ENCODE measurements around the gene SPECC1L.
"Not testable (repeated sequence)": the region's sequence is repeated elsewhere in the genome, so short reads cannot be mapped to it uniquely, and the experiment has no call there.

DNA sequence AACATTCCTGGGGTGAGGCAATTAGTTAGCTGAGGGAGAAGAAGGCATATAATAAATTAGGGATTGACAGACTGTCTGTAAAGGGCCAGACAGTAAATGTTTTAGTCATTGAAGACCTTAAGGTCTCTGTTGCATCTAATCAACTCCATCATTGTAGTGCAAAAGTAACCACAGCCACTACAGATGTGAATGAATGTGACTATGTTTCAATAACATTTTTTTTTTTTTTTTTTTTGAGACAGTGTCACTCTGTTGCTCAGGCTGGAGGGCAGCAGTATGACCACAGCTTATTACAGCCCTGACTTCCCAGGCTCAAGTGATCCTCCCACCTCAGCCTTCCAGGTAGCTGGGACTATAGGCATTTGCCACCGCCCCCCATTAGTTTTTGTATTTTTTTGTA lies 9.7 kb downstream of the SPECC1L start:
- TF ChIP-seq CBX5 (IDR thresholded peaks at IDR 0.05; ENCODE audit: low read depth); NR2C1 (IDR thresholded peaks at IDR 0.05); SP1 (IDR thresholded peaks at IDR 0.05; ENCODE audit: low read depth, low read length); EP300 (IDR thresholded peaks at IDR 0.05; ENCODE audit: borderline replicate concordance in 1 of 2, control insufficient read depth in 1 of 2, low read depth in 2 of 2, low read length in 2 of 2); POLR2AphosphoS2 (IDR thresholded peaks at IDR 0.05; ENCODE audit: low read depth, low read length); MXI1 (IDR thresholded peaks at IDR 0.05; ENCODE audit: low read depth, low read length); POLR2A (IDR thresholded peaks at IDR 0.05; ENCODE audit: low read depth, low read length); SIX5 (IDR thresholded peaks at IDR 0.05; ENCODE audit: low read depth, low read length, severe bottlenecking); CREM (IDR thresholded peaks at IDR 0.05; ENCODE audit: low read depth); POLR2AphosphoS5 (IDR thresholded peaks at IDR 0.05; ENCODE audit: low read length); EZH2 (IDR thresholded peaks at IDR 0.05; ENCODE audit: borderline replicate concordance, control insufficient read depth, low read depth, low read length); ETV6 (conservative IDR thresholded peaks at IDR 0.05 in 1 of 2, IDR thresholded peaks at IDR 0.05 in 1 of 2; ENCODE audit: borderline replicate concordance in 1 of 2, low read depth in 1 of 2): not testable (repeated sequence)
- TF ChIP-seq, protein P1, sequence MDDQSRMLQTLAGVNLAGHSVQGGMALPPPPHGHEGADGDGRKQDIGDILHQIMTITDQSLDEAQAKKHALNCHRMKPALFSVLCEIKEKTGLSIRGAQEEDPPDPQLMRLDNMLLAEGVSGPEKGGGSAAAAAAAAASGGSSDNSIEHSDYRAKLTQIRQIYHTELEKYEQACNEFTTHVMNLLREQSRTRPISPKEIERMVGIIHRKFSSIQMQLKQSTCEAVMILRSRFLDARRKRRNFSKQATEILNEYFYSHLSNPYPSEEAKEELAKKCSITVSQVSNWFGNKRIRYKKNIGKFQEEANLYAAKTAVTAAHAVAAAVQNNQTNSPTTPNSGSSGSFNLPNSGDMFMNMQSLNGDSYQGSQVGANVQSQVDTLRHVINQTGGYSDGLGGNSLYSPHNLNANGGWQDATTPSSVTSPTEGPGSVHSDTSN (IDR thresholded peaks at IDR 0.05; ENCODE audit: insufficient replicate concordance, low read depth, low read length): not testable (repeated sequence)
- TF ChIP-seq, protein P2, sequence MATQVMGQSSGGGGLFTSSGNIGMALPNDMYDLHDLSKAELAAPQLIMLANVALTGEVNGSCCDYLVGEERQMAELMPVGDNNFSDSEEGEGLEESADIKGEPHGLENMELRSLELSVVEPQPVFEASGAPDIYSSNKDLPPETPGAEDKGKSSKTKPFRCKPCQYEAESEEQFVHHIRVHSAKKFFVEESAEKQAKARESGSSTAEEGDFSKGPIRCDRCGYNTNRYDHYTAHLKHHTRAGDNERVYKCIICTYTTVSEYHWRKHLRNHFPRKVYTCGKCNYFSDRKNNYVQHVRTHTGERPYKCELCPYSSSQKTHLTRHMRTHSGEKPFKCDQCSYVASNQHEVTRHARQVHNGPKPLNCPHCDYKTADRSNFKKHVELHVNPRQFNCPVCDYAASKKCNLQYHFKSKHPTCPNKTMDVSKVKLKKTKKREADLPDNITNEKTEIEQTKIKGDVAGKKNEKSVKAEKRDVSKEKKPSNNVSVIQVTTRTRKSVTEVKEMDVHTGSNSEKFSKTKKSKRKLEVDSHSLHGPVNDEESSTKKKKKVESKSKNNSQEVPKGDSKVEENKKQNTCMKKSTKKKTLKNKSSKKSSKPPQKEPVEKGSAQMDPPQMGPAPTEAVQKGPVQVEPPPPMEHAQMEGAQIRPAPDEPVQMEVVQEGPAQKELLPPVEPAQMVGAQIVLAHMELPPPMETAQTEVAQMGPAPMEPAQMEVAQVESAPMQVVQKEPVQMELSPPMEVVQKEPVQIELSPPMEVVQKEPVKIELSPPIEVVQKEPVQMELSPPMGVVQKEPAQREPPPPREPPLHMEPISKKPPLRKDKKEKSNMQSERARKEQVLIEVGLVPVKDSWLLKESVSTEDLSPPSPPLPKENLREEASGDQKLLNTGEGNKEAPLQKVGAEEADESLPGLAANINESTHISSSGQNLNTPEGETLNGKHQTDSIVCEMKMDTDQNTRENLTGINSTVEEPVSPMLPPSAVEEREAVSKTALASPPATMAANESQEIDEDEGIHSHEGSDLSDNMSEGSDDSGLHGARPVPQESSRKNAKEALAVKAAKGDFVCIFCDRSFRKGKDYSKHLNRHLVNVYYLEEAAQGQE (IDR thresholded peaks at IDR 0.05; ENCODE audit: low read depth, low read length): not testable (repeated sequence)
